GM12892 (cell line): Measurements from ENCODE around the gene EPHA10.

Experiments
- POLR2A ChIP-seq: IDR thresholded peaks from 2 replicates; pipeline ENCODE4 v1.6.1; 2011; ENCODE audit warnings: low read depth, low read length, control low read depth
- POLR2AphosphoS5 ChIP-seq: IDR thresholded peaks from 2 replicates; pipeline ENCODE4 v1.6.1; 2011; ENCODE audit warnings: low read depth, low read length, control low read depth
- TAF1 ChIP-seq: IDR thresholded peaks from 2 replicates; pipeline ENCODE4 v1.6.1; 2011; ENCODE audit warnings: low read depth, mild to moderate bottlenecking, control low read depth, low read length, borderline replicate concordance

DNA sequence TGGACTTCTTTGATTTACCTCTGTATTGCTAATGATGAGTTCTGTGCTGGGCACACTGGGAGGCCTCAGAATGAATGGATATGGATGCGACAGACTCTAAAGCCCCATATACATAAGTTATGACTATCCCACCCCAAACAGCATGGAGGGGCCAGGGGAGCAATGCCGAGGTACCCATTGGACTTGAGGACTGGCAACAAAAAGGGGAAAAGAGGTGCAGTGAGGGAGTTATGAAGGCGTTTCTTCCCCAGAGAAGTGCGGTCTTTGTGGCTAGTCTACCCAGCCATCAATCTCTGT is 87.8 kb downstream of the EPHA10 start:
- TF ChIP-seq POLR2AphosphoS5 (no peak), POLR2A (no peak), TAF1 (no peak)
